ENCODE results near the gene MS4A15.
"Not testable (repeated sequence)": the region's sequence is repeated elsewhere in the genome, so short reads cannot be mapped to it uniquely, and the experiment has no call there.

The MS4A15 gene, protein sequence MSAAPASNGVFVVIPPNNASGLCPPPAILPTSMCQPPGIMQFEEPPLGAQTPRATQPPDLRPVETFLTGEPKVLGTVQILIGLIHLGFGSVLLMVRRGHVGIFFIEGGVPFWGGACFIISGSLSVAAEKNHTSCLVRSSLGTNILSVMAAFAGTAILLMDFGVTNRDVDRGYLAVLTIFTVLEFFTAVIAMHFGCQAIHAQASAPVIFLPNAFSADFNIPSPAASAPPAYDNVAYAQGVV

DNA sequence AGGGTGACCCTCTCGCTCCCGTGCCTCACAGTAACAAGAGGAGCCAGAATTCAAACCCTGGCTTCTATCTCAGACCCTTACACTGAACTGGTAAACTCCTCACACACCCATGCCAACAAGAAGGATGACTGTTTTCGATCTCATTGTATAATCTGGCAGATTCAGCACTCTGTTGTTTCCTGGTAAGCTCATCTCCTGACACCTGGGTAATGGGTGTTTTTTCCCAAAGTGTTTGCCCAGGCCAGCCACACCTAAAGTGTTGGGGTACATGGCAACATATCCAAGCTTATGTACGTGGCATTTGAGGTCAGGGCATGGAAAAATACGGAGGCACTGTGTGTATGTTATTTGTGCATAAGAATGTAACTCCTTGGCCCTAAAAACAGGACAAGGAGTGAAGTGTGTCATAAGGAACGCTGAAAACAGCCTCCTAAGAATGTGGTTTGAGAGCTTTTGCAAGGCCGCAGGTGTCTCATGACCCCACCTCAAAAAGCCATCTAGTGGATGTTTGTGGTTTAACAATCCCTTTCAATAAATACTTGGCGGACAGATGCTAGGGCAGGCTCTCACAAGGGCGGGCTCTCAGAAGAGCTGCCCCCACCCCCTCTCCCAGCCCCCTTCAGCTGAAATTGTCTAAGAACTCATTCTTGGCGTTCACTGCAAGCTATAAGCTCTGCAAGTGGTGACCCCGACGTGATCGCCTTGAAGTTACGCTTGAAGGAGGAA is at the start of gene MS4A15:
TSS of gene MS4A15 (plus strand) at position 561 of the 726 bp plus-strand sequence. CDS start 6,867 bp downstream, outside the sequence.
- no peak for DNase-seq

DNA sequence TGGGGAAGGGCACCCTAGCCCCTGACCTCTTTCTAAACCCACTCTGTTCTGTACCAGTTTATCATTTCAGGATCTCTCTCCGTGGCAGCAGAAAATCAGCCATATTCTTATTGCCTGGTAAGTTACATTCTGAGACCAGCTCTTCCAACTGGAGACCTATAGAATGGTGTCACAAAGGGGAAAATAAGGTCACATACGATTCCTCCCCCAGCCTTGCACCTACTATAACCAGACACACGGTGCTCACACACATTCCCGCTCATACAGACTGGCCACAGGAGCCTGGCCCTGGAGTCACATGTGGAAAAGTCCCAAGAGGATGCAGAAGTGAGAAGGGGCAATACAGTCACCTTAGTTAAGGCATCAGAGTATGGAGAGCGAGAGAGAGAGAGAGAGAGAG is 49.7 kb upstream of the MS4A15 start:
- no peak for DNase-seq

DNA sequence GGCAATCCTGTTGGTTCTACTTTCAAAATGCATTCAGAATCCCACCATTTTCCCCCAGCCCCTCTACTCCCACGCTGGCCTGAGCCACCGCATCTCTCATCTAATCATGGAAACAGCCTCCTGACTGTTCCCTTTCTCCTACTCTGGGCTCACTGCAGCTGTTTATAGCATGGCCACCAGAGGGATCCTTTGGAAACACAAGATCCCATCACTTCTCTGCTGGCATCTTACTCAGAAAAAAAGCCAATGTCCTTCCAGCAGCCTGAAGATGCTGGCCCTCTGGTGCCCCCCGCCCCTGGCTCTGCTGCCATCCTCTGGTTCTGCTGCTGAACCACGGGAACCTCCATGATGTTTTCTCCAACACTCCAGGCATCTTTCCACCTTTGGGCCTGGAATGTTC is 46.2 kb upstream of the MS4A15 start:
- no peak for DNase-seq

DNA sequence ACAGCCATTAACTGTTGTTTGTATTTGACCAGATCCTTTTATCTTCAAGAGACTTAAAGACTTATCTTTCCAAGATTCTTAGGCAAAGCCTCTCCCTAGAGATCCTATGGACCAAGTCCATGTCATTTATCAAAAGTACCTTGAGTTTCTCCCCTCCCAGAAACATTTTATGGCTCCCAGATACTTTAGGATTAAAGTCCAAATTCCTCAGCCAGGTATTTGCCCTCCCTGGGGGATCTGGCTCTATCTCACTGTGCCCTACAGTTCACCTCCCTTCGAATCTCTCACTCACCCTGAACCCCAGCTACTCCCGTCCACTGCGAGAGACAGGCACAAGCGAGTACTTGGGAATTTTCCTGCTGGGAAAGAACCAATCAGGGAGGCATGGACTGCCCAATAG is 45.4 kb upstream of the MS4A15 start:
- no peak for DNase-seq

DNA sequence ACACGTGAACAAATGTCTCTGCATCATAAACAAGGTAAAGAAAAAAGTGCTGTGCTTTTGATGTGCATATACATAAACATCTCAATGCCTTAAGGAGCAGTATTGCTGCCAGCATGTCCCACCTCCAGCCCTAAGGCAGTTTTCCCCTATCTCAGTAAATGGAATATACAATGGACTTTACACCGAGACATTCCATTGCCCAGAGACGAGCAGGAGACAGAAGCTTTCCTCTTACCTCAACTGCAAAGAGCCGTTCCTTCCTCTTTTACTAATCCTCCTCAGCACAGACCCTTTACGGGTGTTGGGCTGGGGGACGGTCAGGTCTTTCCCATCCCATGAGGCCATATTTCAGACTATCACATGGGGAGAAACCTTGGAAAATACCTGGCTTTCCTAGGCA is 43.2 kb upstream of the MS4A15 start:
- DNase-seq, result not testable (repeated sequence)

DNA sequence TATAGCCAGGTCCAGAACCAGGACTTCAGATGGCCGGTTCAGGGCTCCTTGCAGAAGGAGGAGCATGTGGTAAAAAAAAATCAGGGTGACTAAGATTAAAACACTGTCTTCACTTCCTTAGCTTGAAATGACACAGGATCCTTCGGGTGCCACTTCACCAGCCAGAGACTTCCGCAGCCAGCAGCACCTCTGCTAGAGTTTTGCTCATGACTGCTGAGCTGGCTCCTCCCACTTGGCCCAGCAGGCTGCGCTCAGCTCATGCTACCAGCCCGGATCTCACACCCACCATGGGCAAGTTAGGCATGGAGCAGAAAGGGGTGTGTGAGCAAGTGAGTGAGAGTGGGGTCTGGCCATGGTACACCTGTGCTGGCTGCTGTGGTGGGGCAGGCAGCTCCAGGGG is 38.7 kb upstream of the MS4A15 start:
- no peak for DNase-seq

DNA sequence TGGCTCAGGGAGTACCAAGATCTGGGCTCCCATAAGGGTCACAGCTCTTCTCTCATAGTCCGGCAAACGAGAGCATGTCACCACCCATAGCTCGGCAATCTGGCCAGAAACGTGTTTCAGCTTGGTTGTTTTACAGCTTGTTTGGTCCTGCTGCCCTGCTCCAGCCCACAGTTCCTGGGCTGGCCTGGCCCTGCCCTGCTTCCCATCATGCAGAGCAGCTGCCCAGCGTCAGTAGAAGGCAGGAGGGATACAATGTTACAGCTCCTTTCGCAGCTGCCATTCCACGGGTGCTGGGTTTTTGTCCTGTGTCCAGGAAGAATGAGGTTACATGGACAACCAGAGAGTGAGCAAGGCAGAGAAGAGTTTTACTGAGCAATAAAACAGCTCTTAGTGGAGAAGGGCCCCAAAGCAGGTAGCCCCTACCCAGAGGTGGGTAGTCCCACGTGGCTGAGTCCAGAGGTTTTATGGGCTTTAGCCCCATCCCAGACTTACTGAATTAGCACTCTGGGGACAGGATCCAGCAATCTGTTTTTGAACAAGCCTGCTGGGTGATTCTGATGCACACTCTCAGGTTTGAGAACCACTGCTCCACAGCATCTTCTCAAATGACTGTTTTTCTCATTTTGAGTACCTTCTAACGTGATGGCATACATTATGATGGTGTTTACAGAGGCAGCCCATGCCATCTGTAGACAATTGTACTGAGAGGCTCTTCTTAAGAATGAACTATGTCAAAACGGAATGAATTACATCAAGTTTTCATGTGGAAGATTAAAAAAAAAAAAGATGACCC is 37.9 kb upstream of the MS4A15 start:
- DNase-seq, result no peak

DNA sequence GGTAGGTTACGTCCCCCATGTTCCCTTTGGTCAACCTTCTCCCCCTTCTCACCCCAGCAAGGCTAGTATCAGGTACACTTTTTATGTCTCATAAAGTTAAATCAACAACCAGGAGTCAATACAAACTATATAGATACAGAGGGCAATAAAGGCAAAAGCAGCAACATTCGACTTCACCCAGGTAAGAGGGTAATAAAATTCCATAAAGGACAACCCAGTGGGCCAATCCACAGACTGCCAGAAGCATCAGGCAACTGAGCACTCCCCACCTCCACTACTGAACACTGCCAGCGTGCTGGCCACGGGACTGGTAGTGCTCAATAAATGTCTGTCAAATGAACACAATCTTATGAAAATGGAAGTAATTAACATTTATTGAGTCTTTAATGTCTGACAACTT is 37.3 kb upstream of the MS4A15 start:
- no peak for DNase-seq

DNA sequence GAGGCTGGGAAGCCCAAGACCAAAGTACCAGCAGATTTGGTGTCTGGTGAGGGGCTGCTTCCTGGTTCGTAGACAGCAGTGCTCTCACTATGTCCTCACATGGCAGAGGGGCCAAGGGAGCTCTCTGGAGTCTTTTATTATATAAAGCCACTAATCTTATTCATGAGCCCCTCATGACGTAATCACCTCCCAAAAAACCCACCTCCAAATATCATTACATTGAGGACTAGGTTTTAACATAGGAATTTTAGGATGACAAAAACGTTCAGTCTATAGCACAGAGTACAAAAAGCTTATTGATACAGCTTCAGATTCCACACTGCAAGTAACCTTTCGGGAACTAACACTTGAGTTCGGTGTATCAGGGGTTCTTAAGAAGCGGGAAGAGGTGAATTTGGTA is 36.2 kb upstream of the MS4A15 start:
- DNase-seq, result no peak

DNA sequence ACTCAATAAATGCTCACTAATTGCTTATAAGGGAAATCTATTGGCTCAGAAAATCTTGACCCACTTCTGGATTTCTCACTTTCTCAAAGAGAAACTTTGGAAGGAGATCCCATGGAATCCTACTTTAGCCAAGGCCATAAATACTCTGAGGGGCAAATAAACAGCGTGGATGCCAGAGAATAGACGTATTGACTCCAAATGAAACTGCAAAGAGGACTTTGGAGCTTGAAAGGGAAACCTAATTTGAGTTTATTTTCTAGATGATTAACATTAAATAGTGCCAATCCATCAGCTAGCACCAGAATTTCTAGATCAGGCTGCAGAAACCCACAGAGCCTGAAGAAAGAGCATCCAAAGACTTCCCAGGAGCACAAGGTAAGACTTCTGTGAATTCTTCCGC is 32.2 kb upstream of the MS4A15 start, which contains the start of gene MS4A18:
TSS of gene MS4A18 (plus strand) at position 301 of the 400 bp plus-strand sequence.
- no peak for DNase-seq

DNA sequence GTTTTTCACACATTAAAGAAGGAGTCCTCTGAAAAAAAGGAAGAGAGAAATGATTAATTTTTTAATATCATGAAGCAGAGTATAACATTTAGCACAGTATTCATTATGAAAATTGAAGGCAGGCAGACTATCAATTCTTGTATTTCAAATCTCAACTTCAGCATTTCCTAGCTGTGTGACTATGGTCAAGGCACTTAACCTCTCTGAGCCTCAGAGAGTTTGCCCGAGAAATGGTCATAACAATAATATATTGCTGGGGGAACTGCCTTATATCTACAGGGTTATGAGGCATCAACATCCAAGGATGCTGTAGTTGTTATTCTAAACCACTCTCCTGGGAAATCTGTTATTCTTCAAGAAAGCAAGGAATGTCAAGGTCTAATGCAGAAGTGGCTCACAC is 31.1 kb upstream of the MS4A15 start:
- DNase-seq, result no peak

DNA sequence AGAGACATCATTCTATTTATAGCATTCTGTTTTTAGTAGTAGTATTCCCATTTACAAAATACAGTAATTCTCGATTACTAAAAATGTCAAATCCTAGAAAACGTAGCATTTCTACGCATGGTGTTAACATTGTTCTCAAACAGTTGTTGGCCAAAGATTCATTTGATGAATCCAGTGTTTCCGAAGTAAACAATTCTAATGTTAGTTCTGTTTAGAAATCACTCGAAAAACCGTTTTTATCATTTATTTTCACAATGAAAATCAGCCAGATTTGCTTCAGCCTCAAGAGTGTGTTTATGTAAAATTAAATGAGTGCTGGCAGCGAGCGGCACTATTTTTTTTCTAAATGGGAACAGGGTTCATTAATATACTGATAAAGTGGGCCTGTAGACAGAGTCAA is 25.1 kb upstream of the MS4A15 start:
- no peak for DNase-seq

DNA sequence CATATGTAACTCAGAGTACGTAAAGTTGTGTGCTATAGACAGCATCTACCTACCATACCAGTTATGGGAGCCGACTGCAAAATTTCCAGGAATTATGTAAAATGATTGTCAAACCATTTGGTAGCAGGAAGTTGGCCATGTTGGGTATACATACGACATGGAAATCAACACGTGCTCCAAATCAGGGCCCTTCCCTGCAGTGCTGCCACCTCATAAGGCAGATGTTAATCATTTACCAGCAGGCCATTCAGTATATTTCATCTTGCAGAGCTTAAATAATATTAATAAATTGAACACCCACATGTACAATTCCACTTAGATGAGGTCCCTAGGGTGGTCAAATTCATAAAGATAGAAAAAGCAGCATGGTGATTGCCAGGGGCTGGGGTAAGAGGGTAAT is 22.4 kb upstream of the MS4A15 start:
- no peak for DNase-seq

DNA sequence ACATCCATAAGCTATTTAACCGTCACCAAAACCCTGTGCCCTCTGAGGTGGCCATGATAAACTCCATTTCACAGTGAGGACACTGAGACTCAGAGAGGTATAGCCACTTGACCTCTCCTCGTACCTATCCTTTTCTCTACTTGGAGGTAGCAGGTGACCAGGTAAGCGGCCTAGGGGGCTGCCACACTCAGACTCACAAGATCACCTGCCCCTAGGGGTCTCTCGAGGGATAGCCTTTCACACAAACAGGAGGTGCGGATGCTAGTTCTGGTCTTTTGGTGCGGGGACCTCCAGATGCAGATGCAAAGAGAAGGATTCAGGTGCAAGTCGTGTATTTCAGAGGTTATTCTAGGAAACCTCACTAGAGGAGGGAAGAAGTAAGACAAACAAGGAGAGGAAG is 17.6 kb upstream of the MS4A15 start:
- no peak for DNase-seq

DNA sequence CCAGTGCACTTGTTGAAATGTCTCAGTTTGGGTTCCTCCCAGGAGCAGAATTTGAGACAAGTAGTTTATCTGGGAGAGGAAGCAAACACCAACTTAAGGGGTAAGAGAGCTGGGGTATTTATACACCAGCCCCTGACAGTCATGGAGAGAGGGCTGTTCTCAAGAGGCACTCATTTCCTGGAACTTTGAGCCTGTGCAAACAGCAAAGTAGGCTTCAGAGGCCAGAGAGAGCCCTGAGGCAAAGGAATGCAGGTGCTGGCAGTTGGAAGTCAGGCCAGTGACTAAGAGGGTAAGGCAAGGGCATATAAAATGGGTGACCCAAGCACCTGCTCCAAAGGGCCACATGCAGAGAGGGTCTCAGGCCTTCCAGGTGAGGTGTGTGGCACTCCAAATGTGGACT is 16.1 kb upstream of the MS4A15 start:
- DNase-seq, result no peak

DNA sequence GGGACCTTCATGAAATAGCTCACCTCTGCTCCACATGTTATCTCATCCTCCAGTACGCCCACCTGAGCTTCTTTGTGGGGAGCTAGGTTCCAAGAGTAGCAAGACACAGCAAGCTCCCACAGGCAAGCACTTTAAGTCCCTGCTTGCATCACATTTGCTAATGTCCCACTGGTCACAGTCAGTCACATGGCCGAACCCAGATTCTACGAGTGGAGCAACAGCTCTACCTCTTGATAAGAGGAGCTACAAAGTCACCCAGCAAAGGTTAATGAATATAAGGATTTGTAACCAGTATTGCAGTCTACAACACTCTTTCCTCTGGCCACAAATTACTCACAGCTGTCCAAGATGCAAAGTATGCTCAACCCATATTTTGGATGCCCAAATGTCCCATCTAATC is 15.2 kb upstream of the MS4A15 start:
- no peak for DNase-seq

DNA sequence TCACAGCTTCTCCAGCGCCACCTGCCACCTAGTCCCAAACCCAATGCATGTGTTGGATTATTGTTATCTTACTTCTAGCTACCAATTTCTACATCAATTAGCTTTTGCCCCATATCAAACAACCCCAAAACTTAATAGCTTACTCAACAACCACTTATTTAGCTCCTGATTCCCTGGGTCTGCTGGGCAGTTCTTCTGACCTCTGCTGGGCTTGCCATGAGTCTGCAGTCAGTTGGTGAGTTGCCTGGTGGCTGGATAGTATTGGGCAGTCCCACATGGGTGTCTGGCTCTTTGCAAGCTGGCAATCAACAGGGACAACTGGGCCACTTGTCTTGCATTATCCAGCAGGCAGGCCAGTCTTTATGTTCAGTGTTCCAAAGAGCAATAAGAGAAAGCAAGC is 13.6 kb upstream of the MS4A15 start:
- no peak for DNase-seq

DNA sequence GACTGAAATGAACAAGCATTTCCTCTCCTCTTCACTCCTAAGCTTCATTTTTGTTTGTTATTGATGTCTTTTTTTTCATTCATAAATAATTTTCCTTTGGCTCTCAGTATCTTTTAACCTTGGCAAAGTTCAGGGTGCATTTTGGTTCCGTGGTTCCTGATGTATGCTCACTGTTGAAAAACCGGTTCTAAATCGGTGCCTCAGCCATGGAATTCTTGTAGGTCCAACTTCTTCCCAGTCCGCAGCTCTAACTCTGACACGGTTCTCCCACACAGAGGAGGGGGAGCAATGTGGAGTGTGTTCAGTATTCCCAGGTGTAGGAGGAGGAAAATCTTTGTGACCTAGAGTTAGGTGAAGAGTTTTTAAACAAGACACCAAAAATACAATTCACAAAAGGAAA is 12.6 kb upstream of the MS4A15 start:
- no peak for DNase-seq

DNA sequence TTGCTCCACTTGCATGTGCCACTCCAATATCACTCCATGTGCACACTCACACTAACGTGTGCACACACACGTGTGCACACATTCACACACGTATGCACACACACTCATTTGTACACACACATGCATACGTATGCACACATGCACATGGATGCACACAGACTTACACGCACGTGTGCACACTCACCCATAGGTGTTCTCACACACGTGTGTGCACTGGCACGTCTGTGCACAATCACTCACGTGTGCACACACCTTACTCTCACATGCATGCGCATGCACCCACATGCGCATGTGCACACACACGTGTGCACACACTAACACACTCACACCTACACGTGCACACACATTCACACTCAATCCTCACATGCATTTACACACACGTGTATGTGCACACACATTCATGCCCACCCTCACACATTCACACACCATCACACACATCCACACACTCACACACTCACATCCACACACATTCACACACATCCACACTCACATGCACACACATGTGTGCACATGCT is 9.3 kb upstream of the MS4A15 start:
- DNase-seq, result no peak

DNA sequence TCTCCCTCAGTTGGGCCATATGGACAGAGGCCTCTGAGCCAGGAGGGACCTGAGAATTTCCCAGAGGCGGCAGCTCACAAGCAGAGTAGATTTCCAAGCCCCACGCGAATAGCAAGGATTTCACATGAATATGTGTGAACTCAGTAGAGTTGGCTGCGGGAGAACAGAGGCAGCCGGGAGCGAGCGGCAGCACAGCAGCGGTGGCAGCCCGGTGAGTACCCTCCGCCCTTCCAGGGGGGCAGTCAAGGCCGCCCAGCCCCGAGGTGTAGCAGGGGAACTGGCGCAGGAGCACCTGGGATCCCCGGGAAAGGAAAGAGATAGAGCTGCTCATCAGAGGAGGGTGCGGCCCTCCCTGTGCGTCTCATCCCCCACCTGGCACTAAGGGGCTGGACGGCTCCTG is 8.4 kb upstream of the MS4A15 start:
- no peak for DNase-seq

DNA sequence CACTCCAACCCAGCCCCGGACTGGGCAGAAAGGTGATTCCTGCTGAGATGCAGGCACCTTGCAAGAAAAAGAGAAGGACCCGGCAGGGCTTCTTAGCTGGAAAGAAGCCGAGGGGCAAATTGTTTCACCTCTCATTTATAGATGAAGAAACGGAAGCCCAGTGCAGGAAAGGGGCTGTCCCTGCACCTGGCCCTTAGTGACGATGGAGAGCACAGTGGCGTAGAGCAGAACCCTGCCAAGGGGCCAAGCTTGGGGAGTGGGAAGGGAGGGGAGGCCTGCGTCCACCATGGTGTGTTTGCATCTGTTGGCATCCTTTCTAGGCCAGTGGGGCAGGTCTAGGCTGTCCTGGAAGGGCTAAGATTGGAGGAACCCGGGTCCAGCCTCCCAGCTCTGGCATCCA is 7.8 kb upstream of the MS4A15 start:
- DNase-seq, result no peak

DNA sequence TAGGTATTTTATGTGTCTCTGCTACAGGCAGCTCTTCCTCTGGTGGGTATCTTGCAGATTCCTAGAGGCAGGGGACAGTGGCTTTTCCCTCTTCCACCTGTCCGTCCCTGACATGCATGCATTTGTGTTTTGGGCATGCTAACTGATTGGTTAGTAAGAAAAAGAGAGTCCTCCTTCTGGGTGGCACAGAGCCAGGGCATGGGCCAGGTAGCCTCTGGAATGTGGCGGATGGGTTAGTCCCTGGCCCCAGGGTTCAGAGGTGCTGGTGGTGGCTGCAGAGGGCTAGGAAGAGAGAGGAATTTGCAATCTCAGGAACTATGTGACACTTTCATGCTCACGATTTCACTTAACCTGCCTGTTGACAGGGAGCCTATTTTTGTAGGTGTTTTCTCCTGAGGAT is 5.8 kb upstream of the MS4A15 start:
- DNase-seq, result no peak

DNA sequence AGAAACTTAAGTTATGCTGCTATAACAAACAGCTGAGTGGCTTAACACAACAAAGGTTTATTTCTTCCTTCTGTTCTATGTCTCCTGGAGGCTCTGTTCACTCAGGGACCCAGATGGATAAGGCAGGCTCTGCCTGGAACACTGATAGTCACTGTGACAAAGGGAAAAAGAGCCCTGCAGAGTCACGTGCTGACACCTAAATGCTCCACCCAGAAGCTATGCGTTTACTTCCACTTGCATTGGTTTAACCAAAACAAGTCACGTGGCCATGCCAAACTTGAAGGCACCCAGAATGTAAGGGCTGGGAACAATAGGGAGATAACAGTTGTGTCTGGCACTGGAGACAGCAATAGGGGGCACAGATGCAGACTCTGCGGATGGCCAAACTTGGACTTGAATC is 3.4 kb upstream of the MS4A15 start:
- no peak for DNase-seq

DNA sequence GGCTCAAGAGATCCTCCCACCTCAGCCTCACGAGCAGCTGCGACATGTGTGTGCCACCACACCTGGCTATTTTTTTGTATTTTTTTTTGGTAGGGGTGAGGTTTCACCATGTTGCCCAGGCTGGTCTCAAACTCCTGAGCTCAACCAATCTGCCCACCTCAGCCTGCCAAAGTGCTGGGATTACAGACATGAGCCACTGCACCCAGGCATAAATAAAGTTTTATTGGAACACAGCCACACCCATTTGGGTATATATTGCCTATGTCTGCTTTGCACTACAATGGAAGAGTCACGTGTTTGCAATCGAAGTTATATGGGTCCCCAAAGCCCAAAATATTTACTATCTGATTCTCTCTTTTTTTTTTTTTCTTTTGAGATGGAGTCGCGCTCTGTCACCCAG is 1.8 kb upstream of the MS4A15 start:
- no peak for DNase-seq

All from inflammatory macrophage treated with lipopolysaccharide for 4 hours (primary cell).